Sigmoid colon (tissue), 7 donors: ENCODE data around the gene BCCIP. TPM values are rescaled to one million over a fixed set of nuclear protein-coding genes. Genes with fewer than 3 reads are reported as not detected.

Experiments used
- DNase-seq: peaks from one replicate; pipeline ENCODE4 v3.0.0-alpha.2; 2019
- H3K27ac ChIP-seq, 4 donors: fragments of 200-600 bp; sonication (generic); one replicate each; pipeline ENCODE4 v1.5.1; 2016 to 2019; ENCODE audit warnings: mild to moderate bottlenecking in 1 of 4
- H3K27me3 ChIP-seq, 3 donors: fragments of 200-600 bp; sonication (generic); one replicate each; pipeline ENCODE4 v1.5.1; 2019; ENCODE audit warnings: mild to moderate bottlenecking in 1 of 3
- H3K36me3 ChIP-seq, 4 donors: fragments of 200-600 bp; sonication (generic); one replicate each; pipeline ENCODE4 v1.5.1; 2016 to 2019
- H3K4me1 ChIP-seq, 4 donors: fragments of 200-600 bp; sonication (generic); one replicate each; pipeline ENCODE4 v1.5.1; 2017 to 2019
- H3K4me3 ChIP-seq, 4 donors: fragments of 200-600 bp; sonication (generic); one replicate each; pipeline ENCODE4 v1.5.1; 2017 to 2019; ENCODE audit warnings: mild to moderate bottlenecking in 2 of 4, moderate library complexity in 1 of 4
- H3K9me3 ChIP-seq, 4 donors: fragments of 200-600 bp in 3 of 4; sonication (generic) in 3 of 4; one replicate each; pipeline versions ENCODE4 v1.5.1 to v1.6.1; 2013 to 2019
- EP300 ChIP-seq, 4 donors: sonication (generic); formaldehyde crosslinking; IDR thresholded peaks; one replicate each; pipeline ENCODE4 v1.6.1; 2017; ENCODE audit warnings: antibody characterized with exemption in 4 of 4
- POLR2A ChIP-seq, 2 donors: fragments of 450-650 bp; IDR thresholded peaks; one replicate each; pipeline ENCODE4 v1.6.1; 2016; ENCODE audit warnings: antibody characterized with exemption in 2 of 2, mild to moderate bottlenecking in 2 of 2, moderate library complexity in 2 of 2
- POLR2AphosphoS5 ChIP-seq, 4 donors: sonication (generic); formaldehyde crosslinking; IDR thresholded peaks; one replicate each; pipeline ENCODE4 v1.6.1; 2017; ENCODE audit warnings: antibody characterized with exemption in 4 of 4
- WGBS, 2 donors: extraction: QIAGEN DNeasy Blood & Tissue Kit; methylation state at CpG; one replicate each; pipeline ENCODE4 v1.1.7; 2013; 5-methylcytosine and 5-hydroxymethylcytosine counted together
- intact Hi-C: fragments of 100-400 bp; cut with DNase I; formaldehyde crosslinking; loops from one replicate; pipeline ENCODE4 v1.15.1; 2023
- polyA plus RNA-seq, 3 donors: library from polyadenylated mRNA; stranded (reverse); fragments of 200-250 nt; gene quantifications; one replicate each; pipeline ENCODE4 v1.2.3, GENCODE V29; 2013
- total RNA-seq, 4 donors: library from RNA; depleted of rRNA; stranded (reverse); fragments of >200 nt; gene quantifications; one replicate each; pipeline ENCODE4 v1.1.0, GENCODE V29; 2016
- TF ChIP-seq, protein P1 (sequence below), 4 experiments: fragments of 450-650 bp in 3 of 4; fragments of 200-600 bp in 1 of 4; IDR thresholded peaks; one replicate each; pipeline ENCODE4 v1.5.1; 2016 to 2019; ENCODE audit warnings: antibody characterized with exemption in 4 of 4, mild to moderate bottlenecking in 3 of 4, moderate library complexity in 2 of 4
- donor health status: healthy with polysubstance abuse.
- donor health status: Bipolar disorder and iron deficiency.
- donor health status: healthy.

The BCCIP gene
- total and polyA plus RNA-seq, 7 donors = 37.7 to 61.4 (median 49.9) TPM

DNA sequence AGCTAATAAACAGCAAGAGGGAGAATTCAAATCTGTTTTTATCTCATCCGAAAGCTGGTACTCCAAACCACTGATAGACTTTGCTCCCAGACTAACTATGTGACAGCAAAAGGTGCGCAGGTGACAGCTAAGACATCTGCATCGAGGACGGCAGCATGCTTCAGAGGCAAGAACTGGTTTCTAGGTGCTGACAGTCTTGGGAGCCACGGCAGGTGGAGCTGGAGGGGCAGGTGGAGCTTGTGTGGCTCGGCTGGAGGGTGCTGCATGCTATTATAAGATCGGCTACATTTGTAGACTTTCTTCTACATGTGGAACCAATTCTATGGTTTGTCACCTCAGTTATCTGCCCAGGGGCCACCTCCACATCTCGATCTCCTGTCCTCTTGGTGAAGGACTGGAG, 25.9 kb upstream of the BCCIP start:
- intact Hi-C loops = no loop called here
- Histone ChIP-seq H3K27me3 (no peaks in the 10 kb centered on the region), H3K4me1 (no peaks in the 10 kb centered on the region), H3K27ac (no peak overlapping the region), H3K4me3 (no peak overlapping the region), H3K9me3 (no peaks in the 10 kb centered on the region), H3K36me3 (peaks cover 8 to 80% (median 26%) of the 10 kb centered on the region in 4 donors)
- TF ChIP-seq POLR2A (IDR thresholded peaks at IDR 0.05) (no peak), POLR2AphosphoS5 (IDR thresholded peaks at IDR 0.05) (no peak), EP300 (IDR thresholded peaks at IDR 0.05) (no peak)
- TF ChIP-seq, protein P1, sequence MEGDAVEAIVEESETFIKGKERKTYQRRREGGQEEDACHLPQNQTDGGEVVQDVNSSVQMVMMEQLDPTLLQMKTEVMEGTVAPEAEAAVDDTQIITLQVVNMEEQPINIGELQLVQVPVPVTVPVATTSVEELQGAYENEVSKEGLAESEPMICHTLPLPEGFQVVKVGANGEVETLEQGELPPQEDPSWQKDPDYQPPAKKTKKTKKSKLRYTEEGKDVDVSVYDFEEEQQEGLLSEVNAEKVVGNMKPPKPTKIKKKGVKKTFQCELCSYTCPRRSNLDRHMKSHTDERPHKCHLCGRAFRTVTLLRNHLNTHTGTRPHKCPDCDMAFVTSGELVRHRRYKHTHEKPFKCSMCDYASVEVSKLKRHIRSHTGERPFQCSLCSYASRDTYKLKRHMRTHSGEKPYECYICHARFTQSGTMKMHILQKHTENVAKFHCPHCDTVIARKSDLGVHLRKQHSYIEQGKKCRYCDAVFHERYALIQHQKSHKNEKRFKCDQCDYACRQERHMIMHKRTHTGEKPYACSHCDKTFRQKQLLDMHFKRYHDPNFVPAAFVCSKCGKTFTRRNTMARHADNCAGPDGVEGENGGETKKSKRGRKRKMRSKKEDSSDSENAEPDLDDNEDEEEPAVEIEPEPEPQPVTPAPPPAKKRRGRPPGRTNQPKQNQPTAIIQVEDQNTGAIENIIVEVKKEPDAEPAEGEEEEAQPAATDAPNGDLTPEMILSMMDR (IDR thresholded peaks at IDR 0.05) = no peak
- 91 to 92% methylated on average over 8 of the region's 8 CpGs for WGBS, 2 donors
- no peak for DNase-seq

DNA sequence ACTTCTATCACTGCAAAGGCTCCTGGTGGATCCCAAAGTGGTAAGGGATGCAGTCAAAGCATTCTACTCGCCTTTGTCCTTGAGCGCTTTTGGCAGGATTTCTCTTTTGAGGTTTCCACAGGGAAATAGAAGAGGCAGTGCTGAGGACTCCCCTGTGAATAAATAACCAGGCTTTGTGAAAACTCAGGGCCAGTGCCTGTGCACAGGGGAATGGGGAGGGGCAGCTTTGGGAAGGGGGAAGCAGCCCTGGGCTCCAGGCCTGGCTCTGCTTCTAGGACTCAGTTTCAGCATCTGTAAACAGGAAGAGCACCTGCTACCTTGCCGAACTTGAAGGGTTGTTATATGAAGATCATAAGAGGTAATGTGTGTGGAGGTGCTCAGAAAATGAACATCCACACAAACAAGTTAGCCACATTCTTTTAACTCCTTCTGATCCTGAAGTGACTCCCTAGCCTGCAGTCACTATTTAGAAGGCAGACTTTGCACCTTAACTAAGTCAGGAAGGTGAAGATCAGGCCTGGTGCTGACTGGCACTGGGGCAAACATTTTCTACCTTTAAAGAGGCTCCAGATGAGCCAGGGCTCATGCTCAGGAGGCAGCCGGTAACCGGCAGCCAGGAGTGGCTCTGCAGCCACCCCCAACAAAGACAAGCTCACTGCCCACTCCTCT, 25.2 kb upstream of the BCCIP start:
- no peaks in the 10 kb centered on the region for H3K4me1 ChIP-seq
- no peak overlapping the region for H3K27ac ChIP-seq
- H3K4me3 ChIP-seq = no peak overlapping the region
- intact Hi-C loops = no loop called here
- peaks cover 11 to 80% (median 20%) of the 10 kb centered on the region in 4 donors for H3K36me3 ChIP-seq
- H3K9me3 ChIP-seq = no peaks in the 10 kb centered on the region
- WGBS, 2 donors = 47 to 54% methylated on average over 5 of the region's 5 CpGs
- no peak for DNase-seq
- no peaks in the 10 kb centered on the region for H3K27me3 ChIP-seq
- TF ChIP-seq, protein P1 (IDR thresholded peaks at IDR 0.05) = no peak
- TF ChIP-seq POLR2AphosphoS5 (IDR thresholded peaks at IDR 0.05) (no peak), EP300 (IDR thresholded peaks at IDR 0.05) (no peak), POLR2A (IDR thresholded peaks at IDR 0.05) (no peak)

DNA sequence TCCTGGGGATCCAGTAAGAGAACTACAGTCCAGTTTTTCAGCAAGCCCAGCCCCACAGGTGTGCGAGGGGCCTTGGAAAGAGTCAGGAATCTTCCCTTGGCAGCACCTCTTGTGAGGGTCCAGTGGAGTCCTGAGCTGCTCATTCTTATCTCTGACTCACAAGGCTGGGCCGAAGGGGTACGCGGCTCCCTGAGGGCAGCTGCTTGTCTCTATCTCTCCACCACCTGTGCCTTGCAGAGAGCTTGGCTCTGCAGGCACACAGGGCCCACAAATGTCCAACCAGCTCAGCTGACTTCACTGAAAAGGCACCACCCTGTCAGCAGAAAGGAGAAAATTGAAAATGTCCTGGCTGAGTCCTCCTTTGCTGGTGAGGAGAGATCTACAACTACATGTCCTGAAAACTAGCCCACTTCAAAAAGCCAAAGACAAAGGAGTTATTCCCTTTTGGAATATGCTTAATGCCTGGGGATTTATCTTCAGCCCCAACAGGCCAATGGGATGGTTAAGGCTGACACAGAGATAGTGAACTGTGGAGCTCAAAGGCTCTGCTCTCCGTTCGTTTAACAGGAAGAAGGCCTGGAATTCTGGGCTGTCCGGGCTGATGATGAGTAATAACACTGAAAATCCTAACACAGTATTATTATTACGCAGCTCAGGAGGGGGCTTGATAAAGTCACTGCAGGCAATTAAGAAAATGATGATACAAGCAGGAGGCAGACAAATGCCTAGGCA, 23.7 kb upstream of the BCCIP start:
- H3K36me3 ChIP-seq = peaks cover 5 to 75% (median 9%) of the 10 kb centered on the region in 4 donors

DNA sequence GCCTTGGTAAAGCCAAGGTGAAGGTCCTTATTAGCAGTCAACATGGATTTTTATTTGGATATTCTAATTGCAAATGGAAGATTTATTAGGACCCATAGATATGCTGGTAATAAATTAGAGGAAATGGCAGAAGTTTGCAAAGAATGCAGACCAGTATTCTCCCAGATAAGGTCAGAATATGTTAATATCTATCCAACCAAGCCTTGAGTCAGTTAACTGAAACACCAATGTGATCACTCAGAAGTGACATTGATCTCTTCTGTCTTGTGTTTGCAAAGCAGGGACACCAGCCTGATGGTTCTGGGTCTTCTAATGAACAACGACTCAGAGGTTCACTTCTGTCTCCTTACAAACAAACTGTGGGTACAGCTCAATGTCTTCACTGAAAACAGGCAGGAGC, 21.8 kb upstream of the BCCIP start:
- H3K4me1 ChIP-seq = no peaks in the 10 kb centered on the region
- intact Hi-C loops = no loop called here
- WGBS, 2 donors = 86 to 97% methylated on average over 1 of the region's 1 CpG
- TF ChIP-seq, protein P1 (IDR thresholded peaks at IDR 0.05) = no peak
- TF ChIP-seq EP300 (IDR thresholded peaks at IDR 0.05) (no peak), POLR2A (IDR thresholded peaks at IDR 0.05) (no peak), POLR2AphosphoS5 (IDR thresholded peaks at IDR 0.05) (no peak)
- no peak overlapping the region for H3K4me3 ChIP-seq
- no peak for DNase-seq
- H3K9me3 ChIP-seq = no peaks in the 10 kb centered on the region
- no peak overlapping the region for H3K27ac ChIP-seq
- no peaks in the 10 kb centered on the region for H3K27me3 ChIP-seq
- peaks cover 5 to 75% (median 14%) of the 10 kb centered on the region in 4 donors for H3K36me3 ChIP-seq

More for the DNA sequence above, 23.7 kb upstream of the BCCIP start:
- no peak for DNase-seq
- intact Hi-C loops = no loop called here
- TF ChIP-seq, protein P1 (IDR thresholded peaks at IDR 0.05) = no peak
- TF ChIP-seq POLR2AphosphoS5 (IDR thresholded peaks at IDR 0.05) (no peak), POLR2A (IDR thresholded peaks at IDR 0.05) (no peak), EP300 (IDR thresholded peaks at IDR 0.05) (no peak)
- Histone ChIP-seq H3K4me1 (no peaks in the 10 kb centered on the region), H3K4me3 (no peak overlapping the region), H3K9me3 (no peaks in the 10 kb centered on the region), H3K27ac (no peak overlapping the region), H3K27me3 (no peaks in the 10 kb centered on the region)
- 95% methylated on average over 8 of the region's 8 CpGs for WGBS, 2 donors
